A549 (cell line): ENCODE results near the gene CIBAR2.

Experiments used
- CEBPB ChIP-seq, 2 experiments: fragments of >200 bp in 1 of 2; sonication (Bioruptor Twin) in 1 of 2; formaldehyde crosslinking in 1 of 2; IDR thresholded peaks; 2 replicates each; pipeline ENCODE4 v1.6.1; 2012 to 2016
- CHD4 ChIP-seq: fragments of 200-600 bp; sonication (generic); IDR thresholded peaks from 2 replicates; pipeline ENCODE4 v1.6.1; 2016; ENCODE audit warnings: antibody characterized with exemption, mild to moderate bottlenecking, borderline replicate concordance
- CTCF ChIP-seq: fragments of >200 bp; sonication (Bioruptor Twin); formaldehyde crosslinking; IDR thresholded peaks from 3 replicates; pipeline ENCODE4 v1.5.1; 2016
- EP300 ChIP-seq, 2 experiments: fragments of >200 bp; sonication (Bioruptor Twin); formaldehyde crosslinking; IDR thresholded peaks; 2 replicates in 1 of 2; 3 replicates in 1 of 2; pipeline ENCODE4 v1.6.1; 2016 to 2017
- PHF8 ChIP-seq: fragments of 200-600 bp; sonication (generic); IDR thresholded peaks from 2 replicates; pipeline ENCODE4 v1.6.1; 2016; ENCODE audit warnings: low read depth, mild to moderate bottlenecking, antibody characterized with exemption, moderate library complexity, borderline replicate concordance
- POLR2A ChIP-seq: IDR thresholded peaks from 2 replicates; pipeline ENCODE4 v1.6.1; 2012; ENCODE audit warnings: mild to moderate bottlenecking, low read length
- POLR2AphosphoS2 ChIP-seq: conservative IDR thresholded peaks from 2 replicates; pipeline ENCODE4 v1.6.1; 2012; ENCODE audit warnings: low read length, improper control_type of control experiment, inconsistent platforms
- ZC3H11A ChIP-seq: fragments of 450-650 bp; IDR thresholded peaks from 2 replicates; pipeline ENCODE4 v1.6.1; 2014; ENCODE audit warnings: antibody characterized with exemption, mild to moderate bottlenecking

DNA sequence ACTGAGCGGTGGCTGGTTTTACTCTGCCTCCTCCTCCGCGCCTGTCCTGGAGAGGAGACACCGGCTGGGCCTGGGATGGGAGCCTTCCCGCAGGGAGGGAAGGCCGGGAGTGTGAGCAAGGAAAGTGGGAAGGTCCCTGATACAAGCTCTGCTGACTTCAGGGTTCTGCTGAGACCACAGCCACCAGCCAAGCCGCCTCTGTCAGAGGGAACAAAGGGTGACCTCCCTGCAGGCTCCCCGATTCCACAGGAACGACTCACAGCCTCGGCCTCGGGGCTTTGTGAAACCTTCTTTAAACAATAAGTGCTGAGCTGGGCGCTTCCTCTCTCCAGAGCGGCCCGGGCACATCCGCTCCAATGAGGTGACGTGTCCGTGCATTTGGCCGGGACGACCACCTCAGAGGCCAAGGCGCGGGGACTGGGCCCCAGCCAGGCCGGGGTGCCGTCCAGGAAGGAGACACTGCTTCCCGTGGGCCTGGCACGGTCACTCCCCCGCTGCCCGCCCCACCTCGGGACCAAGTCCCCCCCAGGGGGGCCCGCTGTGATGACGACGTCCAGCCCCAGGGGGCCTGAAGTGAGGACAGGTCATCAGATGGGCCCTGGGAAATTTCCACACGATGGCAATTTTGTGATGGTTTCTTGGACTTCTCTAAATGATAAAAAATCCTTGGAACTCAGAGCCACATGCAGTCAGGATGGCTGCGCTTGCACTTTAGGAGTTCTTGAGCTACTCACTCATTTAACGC lies 11.8 kb upstream of the CIBAR2 start:
- TF ChIP-seq CTCF (no peak), CEBPB (IDR thresholded peaks at IDR 0.05) (no peak), EP300 (IDR thresholded peaks at IDR 0.05) (no peak), PHF8 (no peak), POLR2AphosphoS2 (no peak), ZC3H11A (no peak), POLR2A (no peak), CHD4 (no peak)
